ENCODE data around the gene ANOS1.
"Not testable (repeated sequence)": the region's sequence is repeated elsewhere in the genome, so short reads cannot be mapped to it uniquely, and the experiment has no call there.

The ANOS1 gene, protein sequence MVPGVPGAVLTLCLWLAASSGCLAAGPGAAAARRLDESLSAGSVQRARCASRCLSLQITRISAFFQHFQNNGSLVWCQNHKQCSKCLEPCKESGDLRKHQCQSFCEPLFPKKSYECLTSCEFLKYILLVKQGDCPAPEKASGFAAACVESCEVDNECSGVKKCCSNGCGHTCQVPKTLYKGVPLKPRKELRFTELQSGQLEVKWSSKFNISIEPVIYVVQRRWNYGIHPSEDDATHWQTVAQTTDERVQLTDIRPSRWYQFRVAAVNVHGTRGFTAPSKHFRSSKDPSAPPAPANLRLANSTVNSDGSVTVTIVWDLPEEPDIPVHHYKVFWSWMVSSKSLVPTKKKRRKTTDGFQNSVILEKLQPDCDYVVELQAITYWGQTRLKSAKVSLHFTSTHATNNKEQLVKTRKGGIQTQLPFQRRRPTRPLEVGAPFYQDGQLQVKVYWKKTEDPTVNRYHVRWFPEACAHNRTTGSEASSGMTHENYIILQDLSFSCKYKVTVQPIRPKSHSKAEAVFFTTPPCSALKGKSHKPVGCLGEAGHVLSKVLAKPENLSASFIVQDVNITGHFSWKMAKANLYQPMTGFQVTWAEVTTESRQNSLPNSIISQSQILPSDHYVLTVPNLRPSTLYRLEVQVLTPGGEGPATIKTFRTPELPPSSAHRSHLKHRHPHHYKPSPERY

GRCh38 chrX:8731559-8732395, at the start of gene ANOS1:
Gene ANOS1 (minus strand): TSS chrX:8732137. CDS start chrX:8732036, 101 bp downstream.
- DNase-seq (ENCODE audit: low read depth): no peak

DNA sequence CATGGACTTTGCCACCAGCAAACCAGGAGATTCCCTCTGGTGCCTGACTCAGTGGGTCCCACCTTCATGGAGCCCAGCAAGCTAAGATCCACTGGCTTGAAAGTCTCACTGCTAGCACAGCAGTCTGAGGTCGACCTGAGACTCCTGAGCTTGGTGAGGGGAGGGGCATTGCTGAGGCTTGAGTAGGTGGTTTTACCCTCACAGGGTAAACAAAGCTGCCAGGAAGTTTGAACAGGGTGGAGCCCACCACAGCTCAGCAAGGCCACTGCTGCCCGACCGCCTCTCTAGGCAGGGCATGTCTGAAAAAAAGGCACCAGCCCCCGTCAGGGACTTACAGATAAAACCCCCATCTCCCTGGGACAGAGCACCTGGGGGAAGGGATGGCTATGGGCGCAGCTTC, 41.2 kb upstream of the ANOS1 start:
- no peak for DNase-seq (ENCODE audit: low read depth)

GRCh38 chrX:8760021-8760420, 28.1 kb upstream of the ANOS1 start:
- DNase-seq (ENCODE audit: low read depth): no peak

DNA sequence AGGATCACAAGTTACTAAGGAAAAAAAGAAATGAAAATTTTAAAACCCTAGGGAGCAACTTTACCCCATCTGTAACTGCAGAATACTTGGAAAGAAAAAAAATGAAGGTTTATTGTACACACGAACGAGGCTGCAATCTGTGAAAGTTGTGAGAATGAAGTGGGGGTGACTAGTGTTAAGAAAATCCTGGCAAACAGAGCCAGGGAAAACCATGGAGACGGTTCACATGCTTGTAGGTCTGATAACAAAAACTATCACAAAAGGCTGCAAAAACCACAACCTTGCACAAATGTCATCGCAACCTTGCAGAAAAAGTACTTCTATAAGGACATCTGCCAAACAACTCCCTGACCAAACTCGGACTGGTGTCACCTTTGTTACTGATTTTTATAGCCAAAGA, 26.8 kb upstream of the ANOS1 start:
- not testable (repeated sequence) for DNase-seq (ENCODE audit: low read depth)

DNA sequence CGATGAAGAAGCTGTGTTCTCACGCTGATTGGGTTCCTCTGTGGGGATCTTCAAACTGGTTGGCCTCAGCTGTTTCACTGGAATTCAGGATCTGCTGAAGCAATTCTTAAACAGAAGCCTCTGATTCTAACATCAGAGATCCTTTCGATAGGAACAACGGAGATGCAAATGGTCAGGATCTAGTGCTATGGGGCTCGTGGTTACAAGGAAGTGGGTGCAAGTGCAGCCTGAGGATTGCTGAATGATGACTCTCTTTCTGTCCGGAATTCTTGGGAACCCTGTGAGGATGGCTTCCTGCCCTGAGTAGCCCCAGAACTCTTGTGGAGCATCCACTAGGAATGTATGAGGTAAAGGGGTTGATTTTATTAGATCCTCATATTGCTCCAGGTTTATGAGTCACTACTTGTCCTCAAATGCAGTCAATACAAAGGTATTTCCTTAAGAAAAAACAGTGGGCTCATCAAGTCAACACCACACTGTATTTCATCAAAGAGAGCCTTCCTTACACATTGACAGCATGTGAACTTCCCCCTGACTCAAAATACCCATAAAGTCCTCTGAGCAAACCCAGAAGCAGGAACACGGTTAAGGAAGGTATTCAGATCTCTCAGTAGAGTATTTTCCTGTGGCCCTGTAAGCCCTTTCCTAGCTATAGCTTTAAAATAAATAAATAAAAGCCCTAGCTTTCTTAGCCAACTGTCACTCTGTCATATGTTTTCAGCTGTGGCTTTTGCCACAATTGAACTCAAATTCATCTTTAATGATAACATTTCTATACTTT, 25.9 kb upstream of the ANOS1 start:
- DNase-seq (ENCODE audit: low read depth): not testable (repeated sequence)

DNA sequence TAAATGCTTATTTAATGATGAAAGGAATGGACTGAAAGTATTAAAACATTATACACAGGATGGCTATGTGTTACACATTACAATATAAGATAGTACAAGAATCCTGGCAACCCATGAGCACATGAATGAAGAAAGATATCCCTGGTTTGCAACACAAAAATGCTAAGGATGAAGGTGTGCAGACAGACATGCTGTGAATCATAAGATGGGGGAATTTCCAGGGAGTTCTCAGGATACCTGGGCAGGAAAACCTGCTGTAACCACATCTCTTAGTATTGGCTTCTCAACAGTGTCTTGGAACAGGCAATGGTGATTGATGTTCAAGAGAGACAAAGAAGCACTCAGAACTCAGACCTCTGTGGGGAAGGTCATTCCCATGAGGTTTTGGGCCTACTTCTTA, 23.9 kb upstream of the ANOS1 start:
- no peak for DNase-seq (ENCODE audit: low read depth)

- no peak for DNase-seq (ENCODE audit: low read depth)
Observed at GRCh38 chrX:8755116-8755515, 23.2 kb upstream of the ANOS1 start.

GRCh38 chrX:8749697-8750096, 17.8 kb upstream of the ANOS1 start:
- DNase-seq (ENCODE audit: low read depth): no peak

- DNase-seq (ENCODE audit: low read depth): no peak
Observed at GRCh38 chrX:8748855-8749254, 16.9 kb upstream of the ANOS1 start.

- DNase-seq (ENCODE audit: low read depth): no peak
Observed at GRCh38 chrX:8743126-8743732, 11.3 kb upstream of the ANOS1 start.

DNA sequence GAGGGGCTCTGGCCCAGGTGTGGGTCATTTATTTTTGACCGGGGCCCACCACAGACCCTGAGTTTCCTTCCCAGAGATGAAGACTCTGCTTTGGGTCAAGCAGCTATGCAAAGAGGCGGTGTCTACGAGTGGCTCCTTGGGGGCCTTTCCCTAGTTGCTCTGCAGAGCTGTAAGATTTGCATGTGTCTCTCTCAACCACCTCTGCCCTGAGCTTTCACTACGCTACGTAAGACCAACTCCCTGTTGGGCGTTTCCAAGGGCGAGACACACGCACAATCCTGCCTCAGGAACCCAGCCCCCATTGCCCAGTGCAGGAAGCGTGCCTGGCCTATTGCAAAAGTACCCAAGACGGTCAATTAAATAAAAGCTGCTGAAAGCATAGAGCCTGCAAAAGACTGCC, 10.0 kb upstream of the ANOS1 start:
- no peak for DNase-seq (ENCODE audit: low read depth)

- DNase-seq (ENCODE audit: low read depth): no peak
Observed at GRCh38 chrX:8738588-8739189, 6.8 kb upstream of the ANOS1 start.

- no peak for DNase-seq (ENCODE audit: low read depth)
Observed at GRCh38 chrX:8737883-8738282, 5.9 kb upstream of the ANOS1 start.

DNA sequence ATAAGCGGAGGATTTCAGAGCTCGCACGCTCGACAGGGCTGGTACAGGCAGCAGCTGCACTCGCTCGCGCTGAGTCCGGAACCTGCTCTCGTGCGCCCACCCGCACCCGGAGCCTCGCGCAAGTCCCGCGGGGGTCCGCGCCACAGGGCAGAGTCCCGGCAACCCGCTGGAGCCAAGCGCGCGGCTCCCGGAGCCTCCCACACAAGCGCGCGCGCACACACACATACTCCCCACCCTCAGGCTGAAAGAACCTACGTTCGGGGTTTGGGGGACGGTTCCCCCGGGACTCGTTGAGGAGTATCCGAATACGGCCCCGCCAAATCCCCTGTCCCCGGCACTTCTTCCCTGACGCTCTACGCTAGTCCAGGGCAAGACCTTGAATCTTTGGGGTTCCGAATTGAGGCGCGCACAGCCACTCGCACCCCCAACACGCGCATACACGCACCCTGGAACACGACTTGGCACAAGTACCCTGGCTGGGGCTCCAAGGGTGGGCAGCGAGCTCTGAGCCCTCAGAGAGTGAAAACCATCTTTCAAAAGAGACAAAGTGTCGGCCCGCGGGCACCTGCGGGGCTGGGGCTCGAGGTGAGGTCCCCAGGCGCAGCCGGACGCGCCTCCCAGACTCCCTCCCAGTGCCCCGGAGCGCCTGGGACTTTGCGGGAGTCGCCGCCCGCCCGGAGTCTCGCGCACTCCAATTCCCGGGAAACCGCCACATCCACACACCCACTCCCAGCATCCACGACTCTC, 952 bp downstream of the ANOS1 start:
- DNase-seq (ENCODE audit: low read depth): no peak

DNA sequence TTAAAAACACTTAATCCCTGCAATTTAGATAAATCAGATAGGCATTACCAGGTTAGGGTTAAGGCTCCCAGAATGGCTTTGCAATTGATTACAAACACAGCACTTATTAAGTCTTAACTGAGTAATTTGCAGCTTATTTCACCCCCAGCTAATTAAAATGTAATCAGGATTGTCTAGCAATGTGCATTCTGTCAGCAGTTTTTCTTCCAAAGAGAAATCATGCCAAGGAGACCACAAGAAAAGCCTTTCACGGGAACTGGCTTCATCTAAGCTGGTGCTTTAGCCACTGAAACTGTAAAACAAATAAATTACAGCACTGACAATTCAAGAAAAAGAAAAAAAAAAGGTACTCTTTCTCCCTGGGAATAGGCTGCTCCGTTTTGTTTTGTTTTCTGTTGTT, 2.1 kb downstream of the ANOS1 start:
- no peak for DNase-seq (ENCODE audit: low read depth)

DNA sequence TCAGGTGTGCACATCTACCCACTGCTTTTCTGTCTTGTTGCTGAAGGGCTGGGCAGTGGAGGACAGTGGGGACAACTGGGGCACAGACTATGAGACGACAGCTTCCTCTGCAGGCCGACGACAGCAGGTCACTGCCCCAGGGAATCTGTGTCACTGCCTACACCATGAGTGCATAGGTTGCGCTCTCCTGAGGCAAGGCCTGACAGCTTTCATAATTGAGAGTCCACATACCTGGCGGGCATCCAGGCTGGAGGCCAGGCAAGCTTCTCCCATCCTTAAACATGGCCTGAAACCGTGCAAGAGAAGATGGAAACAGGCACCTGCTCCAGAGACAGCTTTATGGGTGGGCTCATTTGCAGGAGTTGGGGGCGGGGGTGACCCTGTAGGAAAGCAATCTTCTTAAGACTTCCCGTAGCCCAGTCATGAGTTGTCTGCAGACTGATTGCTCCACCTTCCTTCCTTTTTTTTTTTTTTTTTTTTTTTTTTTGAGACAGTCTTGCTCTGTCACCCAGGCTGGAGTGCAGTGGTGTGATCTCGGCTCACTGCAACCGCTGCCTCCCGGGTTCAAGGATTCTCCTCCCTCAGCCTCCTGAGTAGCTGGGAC, 2.9 kb downstream of the ANOS1 start:
- DNase-seq (ENCODE audit: low read depth): no peak

- DNase-seq (ENCODE audit: low read depth): no peak
Observed at GRCh38 chrX:8726031-8726652, 5.8 kb downstream of the ANOS1 start.

- no peak for DNase-seq (ENCODE audit: low read depth)
Observed at GRCh38 chrX:8724300-8724699, 7.6 kb downstream of the ANOS1 start.

DNA sequence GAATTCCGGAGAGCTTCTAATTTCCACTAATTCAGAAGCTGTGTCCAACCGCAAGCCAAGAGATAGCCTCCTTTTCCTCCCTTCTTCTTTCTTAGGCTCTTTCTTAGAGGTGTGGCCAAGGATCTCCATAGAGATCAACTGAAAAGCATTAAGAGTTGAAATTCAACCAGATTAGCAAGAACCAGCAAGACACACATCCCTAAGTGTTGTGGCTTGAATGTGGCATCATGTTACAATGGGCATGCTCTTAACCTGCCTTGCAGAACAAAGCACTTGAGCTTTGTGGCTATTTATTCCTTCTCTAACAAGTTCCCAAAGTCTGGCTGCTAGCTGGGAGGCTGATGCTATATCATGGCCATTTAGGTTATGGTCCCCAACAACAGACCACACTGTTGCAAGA, 10.4 kb downstream of the ANOS1 start:
- DNase-seq (ENCODE audit: low read depth): no peak

Measured in GM04503 (cell line).